GM23338 (cell line): ENCODE measurements around the gene GJA3. TPM values are rescaled to one million over a fixed set of nuclear protein-coding genes. Genes with fewer than 3 reads are reported as not detected.

Experiments used
- ATAC-seq: fragments of 200-7000 bp; cut with Tn5 transposase; 3 replicates; pipeline ENCODE4 v1.9.1; 2020
- DNase-seq: peaks from one replicate; pipeline ENCODE4 v3.0.0-alpha.2; 2015; ENCODE audit warnings: low spot score
- H2AFZ ChIP-seq: fragments of 200-600 bp; sonication (generic); 2 replicates; pipeline ENCODE4 v1.8.0; 2016; ENCODE audit warnings: antibody characterized with exemption, mild to moderate bottlenecking, moderate library complexity
- H3F3A ChIP-seq: fragments of 200-600 bp; sonication (generic); replicated peaks from 2 replicates; pipeline ENCODE4 v1.8.0; 2017; ENCODE audit warnings: antibody characterized with exemption, mixed run types, low read depth
- H3K27ac ChIP-seq: fragments of 200-600 bp; sonication (generic); 2 replicates; pipeline ENCODE4 v1.6.1; 2016; ENCODE audit warnings: low read depth
- H3K27me3 ChIP-seq: fragments of 200-600 bp; sonication (generic); 2 replicates; pipeline ENCODE4 v1.8.0; 2016; ENCODE audit warnings: mild to moderate bottlenecking, mixed run types, moderate library complexity; ENCODE audit not compliant: insufficient read depth
- H3K36me3 ChIP-seq: fragments of 200-600 bp; sonication (generic); 2 replicates; pipeline ENCODE4 v1.8.0; 2016; ENCODE audit warnings: mild to moderate bottlenecking; ENCODE audit not compliant: insufficient read depth
- H3K4me1 ChIP-seq: fragments of 200-600 bp; sonication (generic); 2 replicates; pipeline ENCODE4 v1.8.0; 2016; ENCODE audit warnings: mild to moderate bottlenecking, moderate library complexity; ENCODE audit not compliant: insufficient read depth
- H3K4me2 ChIP-seq: fragments of 200-600 bp; sonication (generic); 2 replicates; pipeline ENCODE4 v1.7.1; 2017; ENCODE audit warnings: mixed run types
- H3K4me3 ChIP-seq: fragments of 200-600 bp; sonication (generic); 2 replicates; pipeline ENCODE4 v1.6.1; 2016; ENCODE audit warnings: mixed run types
- H3K79me2 ChIP-seq: fragments of 200-600 bp; sonication (generic); replicated peaks from 2 replicates; pipeline ENCODE4 v1.8.0; 2017; ENCODE audit warnings: mild to moderate bottlenecking; ENCODE audit not compliant: insufficient read depth
- H3K9me2 ChIP-seq: fragments of 200-600 bp; sonication (generic); 2 replicates; pipeline ENCODE4 v1.8.0; 2017; ENCODE audit not compliant: insufficient read depth
- H4K20me1 ChIP-seq: fragments of 200-600 bp; sonication (generic); replicated peaks from 2 replicates; pipeline ENCODE4 v1.8.0; 2017; ENCODE audit warnings: mild to moderate bottlenecking; ENCODE audit not compliant: insufficient read depth
- H3K27ac Mint-ChIP-seq: 2 replicates; pipeline ENCODE4 v1.8.0; 2020; ENCODE audit warnings: inconsistent platforms, mild to moderate bottlenecking, moderate library complexity, mixed read lengths
- H3K27me3 Mint-ChIP-seq: 3 replicates; pipeline ENCODE4 v1.8.0; 2022; ENCODE audit warnings: low read depth, mild to moderate bottlenecking, moderate library complexity, mixed read lengths, inconsistent platforms; ENCODE audit not compliant: insufficient read depth, poor library complexity
- H3K36me3 Mint-ChIP-seq: 3 replicates; pipeline ENCODE4 v1.8.0; 2021; ENCODE audit warnings: low read depth, mild to moderate bottlenecking, inconsistent platforms, moderate library complexity, mixed read lengths
- H3K4me1 Mint-ChIP-seq: 3 replicates; pipeline ENCODE4 v1.8.0; 2020; ENCODE audit warnings: mild to moderate bottlenecking, inconsistent platforms, mixed read lengths
- H3K4me3 Mint-ChIP-seq: 3 replicates; pipeline ENCODE4 v1.8.0; 2021; ENCODE audit warnings: moderate library complexity, mild to moderate bottlenecking, inconsistent platforms, mixed read lengths
- H3K9me3 Mint-ChIP-seq: 3 replicates; pipeline ENCODE4 v1.8.0; 2020; ENCODE audit warnings: moderate library complexity, mild to moderate bottlenecking, inconsistent platforms, mixed read lengths
- CREB1 ChIP-seq: fragments of 250-450 bp; sonication (Bioruptor Pico); IDR thresholded peaks from 2 replicates; pipeline ENCODE4 v1.5.0; 2020; ENCODE audit warnings: low read depth, mild to moderate bottlenecking, moderate library complexity
- CTCF ChIP-seq, 2 experiments: fragments of 200-600 bp in 1 of 2; sonication (generic) in 1 of 2; conservative IDR thresholded peaks; 2 replicates each; pipeline versions ENCODE4 v1.5.1 to v1.6.1; 2016 to 2017; ENCODE audit warnings: antibody characterized with exemption in 2 of 2, low read depth in 2 of 2, mild to moderate bottlenecking in 2 of 2, moderate library complexity in 1 of 2
- EZH2 ChIP-seq: fragments of 200-600 bp; sonication (generic); IDR thresholded peaks from one replicate; pipeline ENCODE4 v1.8.0; 2017; ENCODE audit warnings: antibody characterized with exemption, mild to moderate bottlenecking, low read depth; ENCODE audit not compliant: unreplicated experiment
- EZH2phosphoT487 ChIP-seq: fragments of 200-600 bp; sonication (generic); IDR thresholded peaks from one replicate; pipeline ENCODE4 v1.8.1; 2018; ENCODE audit warnings: antibody characterized with exemption; ENCODE audit not compliant: unreplicated experiment
- JUNB ChIP-seq: IDR thresholded peaks from one replicate; pipeline ENCODE4 v1.6.1; 2016; ENCODE audit warnings: antibody characterized with exemption; ENCODE audit not compliant: unreplicated experiment
- NANOG ChIP-seq: IDR thresholded peaks from 2 replicates; pipeline ENCODE4 v1.6.1; 2016; ENCODE audit warnings: antibody characterized with exemption, borderline replicate concordance
- POLR2AphosphoS5 ChIP-seq: IDR thresholded peaks from 2 replicates; pipeline ENCODE4 v1.6.1; 2016; ENCODE audit warnings: antibody characterized with exemption, low read depth
- STAT1 ChIP-seq: IDR thresholded peaks from one replicate; pipeline ENCODE4 v1.6.1; 2016; ENCODE audit warnings: antibody characterized with exemption; ENCODE audit not compliant: unreplicated experiment
- ZNF114 ChIP-seq: fragments of 250-450 bp; sonication (Bioruptor Pico); IDR thresholded peaks from 2 replicates; pipeline ENCODE4 v1.5.0; 2020; ENCODE audit warnings: mild to moderate bottlenecking, moderate library complexity
- ZNF331 ChIP-seq: fragments of 250-450 bp; sonication (Bioruptor Pico); IDR thresholded peaks from 2 replicates; pipeline ENCODE4 v1.5.0; 2020; ENCODE audit warnings: low read depth, mild to moderate bottlenecking, moderate library complexity
- polyA plus RNA-seq: library from polyadenylated mRNA; unstranded; fragments of >200 nt; fragmentation: Nextera tagmentation; extraction: Ambion mirVana; gene quantifications from 2 replicates; pipeline ENCODE4 v1.2.1, GENCODE V29; 2016
- total RNA-seq: library from RNA; depleted of rRNA; stranded (reverse); fragments of >200 nt; shearing (Covaris generic); gene quantifications from 2 replicates; pipeline ENCODE4 v1.2.3, GENCODE V29; 2014
- TF ChIP-seq, protein P1 (sequence below): fragments of 250-450 bp; sonication (Bioruptor Pico); IDR thresholded peaks from 2 replicates; pipeline ENCODE4 v1.5.0; 2020; ENCODE audit warnings: mild to moderate bottlenecking, moderate library complexity
- TF ChIP-seq, protein P2 (sequence below): IDR thresholded peaks from 2 replicates; pipeline ENCODE4 v1.6.1; 2016; ENCODE audit warnings: antibody characterized with exemption
- TF ChIP-seq, protein P3 (sequence below): IDR thresholded peaks from one replicate; pipeline ENCODE4 v1.6.1; 2018; ENCODE audit warnings: antibody characterized with exemption; ENCODE audit not compliant: unreplicated experiment

Gene GJA3
- total and polyA plus RNA-seq, 2 experiments from 2014 or later = 0.17 to 0.23 TPM

GRCh38 chr13:20124303-20124702 is 36.5 kb downstream of the GJA3 start:
- no peaks in the 10 kb centered on the region for H4K20me1 ChIP-seq
- peaks cover 22% of the 10 kb centered on the region for H3K27me3 ChIP-seq
- peaks cover 19% of the 10 kb centered on the region for H3K4me1 Mint-ChIP-seq
- H3K27ac ChIP-seq = no peak overlapping the region
- no peaks in the 10 kb centered on the region for H3K36me3 ChIP-seq
- H2AFZ ChIP-seq = no peak overlapping the region
- no peaks in the 10 kb centered on the region for H3K9me2 ChIP-seq
- H3K9me3 Mint-ChIP-seq = no peaks in the 10 kb centered on the region
- no peaks in the 10 kb centered on the region for H3K36me3 Mint-ChIP-seq
- ATAC-seq = no peak
- H3K4me1 ChIP-seq = peaks cover 16% of the 10 kb centered on the region
- H3K79me2 ChIP-seq = no peaks in the 10 kb centered on the region
- peaks cover 18% of the 10 kb centered on the region for H3K27me3 Mint-ChIP-seq
- no peak overlapping the region for H3K4me3 Mint-ChIP-seq
- H3K27ac Mint-ChIP-seq = no peak overlapping the region
- DNase-seq = no peak
- TF ChIP-seq, protein P1, sequence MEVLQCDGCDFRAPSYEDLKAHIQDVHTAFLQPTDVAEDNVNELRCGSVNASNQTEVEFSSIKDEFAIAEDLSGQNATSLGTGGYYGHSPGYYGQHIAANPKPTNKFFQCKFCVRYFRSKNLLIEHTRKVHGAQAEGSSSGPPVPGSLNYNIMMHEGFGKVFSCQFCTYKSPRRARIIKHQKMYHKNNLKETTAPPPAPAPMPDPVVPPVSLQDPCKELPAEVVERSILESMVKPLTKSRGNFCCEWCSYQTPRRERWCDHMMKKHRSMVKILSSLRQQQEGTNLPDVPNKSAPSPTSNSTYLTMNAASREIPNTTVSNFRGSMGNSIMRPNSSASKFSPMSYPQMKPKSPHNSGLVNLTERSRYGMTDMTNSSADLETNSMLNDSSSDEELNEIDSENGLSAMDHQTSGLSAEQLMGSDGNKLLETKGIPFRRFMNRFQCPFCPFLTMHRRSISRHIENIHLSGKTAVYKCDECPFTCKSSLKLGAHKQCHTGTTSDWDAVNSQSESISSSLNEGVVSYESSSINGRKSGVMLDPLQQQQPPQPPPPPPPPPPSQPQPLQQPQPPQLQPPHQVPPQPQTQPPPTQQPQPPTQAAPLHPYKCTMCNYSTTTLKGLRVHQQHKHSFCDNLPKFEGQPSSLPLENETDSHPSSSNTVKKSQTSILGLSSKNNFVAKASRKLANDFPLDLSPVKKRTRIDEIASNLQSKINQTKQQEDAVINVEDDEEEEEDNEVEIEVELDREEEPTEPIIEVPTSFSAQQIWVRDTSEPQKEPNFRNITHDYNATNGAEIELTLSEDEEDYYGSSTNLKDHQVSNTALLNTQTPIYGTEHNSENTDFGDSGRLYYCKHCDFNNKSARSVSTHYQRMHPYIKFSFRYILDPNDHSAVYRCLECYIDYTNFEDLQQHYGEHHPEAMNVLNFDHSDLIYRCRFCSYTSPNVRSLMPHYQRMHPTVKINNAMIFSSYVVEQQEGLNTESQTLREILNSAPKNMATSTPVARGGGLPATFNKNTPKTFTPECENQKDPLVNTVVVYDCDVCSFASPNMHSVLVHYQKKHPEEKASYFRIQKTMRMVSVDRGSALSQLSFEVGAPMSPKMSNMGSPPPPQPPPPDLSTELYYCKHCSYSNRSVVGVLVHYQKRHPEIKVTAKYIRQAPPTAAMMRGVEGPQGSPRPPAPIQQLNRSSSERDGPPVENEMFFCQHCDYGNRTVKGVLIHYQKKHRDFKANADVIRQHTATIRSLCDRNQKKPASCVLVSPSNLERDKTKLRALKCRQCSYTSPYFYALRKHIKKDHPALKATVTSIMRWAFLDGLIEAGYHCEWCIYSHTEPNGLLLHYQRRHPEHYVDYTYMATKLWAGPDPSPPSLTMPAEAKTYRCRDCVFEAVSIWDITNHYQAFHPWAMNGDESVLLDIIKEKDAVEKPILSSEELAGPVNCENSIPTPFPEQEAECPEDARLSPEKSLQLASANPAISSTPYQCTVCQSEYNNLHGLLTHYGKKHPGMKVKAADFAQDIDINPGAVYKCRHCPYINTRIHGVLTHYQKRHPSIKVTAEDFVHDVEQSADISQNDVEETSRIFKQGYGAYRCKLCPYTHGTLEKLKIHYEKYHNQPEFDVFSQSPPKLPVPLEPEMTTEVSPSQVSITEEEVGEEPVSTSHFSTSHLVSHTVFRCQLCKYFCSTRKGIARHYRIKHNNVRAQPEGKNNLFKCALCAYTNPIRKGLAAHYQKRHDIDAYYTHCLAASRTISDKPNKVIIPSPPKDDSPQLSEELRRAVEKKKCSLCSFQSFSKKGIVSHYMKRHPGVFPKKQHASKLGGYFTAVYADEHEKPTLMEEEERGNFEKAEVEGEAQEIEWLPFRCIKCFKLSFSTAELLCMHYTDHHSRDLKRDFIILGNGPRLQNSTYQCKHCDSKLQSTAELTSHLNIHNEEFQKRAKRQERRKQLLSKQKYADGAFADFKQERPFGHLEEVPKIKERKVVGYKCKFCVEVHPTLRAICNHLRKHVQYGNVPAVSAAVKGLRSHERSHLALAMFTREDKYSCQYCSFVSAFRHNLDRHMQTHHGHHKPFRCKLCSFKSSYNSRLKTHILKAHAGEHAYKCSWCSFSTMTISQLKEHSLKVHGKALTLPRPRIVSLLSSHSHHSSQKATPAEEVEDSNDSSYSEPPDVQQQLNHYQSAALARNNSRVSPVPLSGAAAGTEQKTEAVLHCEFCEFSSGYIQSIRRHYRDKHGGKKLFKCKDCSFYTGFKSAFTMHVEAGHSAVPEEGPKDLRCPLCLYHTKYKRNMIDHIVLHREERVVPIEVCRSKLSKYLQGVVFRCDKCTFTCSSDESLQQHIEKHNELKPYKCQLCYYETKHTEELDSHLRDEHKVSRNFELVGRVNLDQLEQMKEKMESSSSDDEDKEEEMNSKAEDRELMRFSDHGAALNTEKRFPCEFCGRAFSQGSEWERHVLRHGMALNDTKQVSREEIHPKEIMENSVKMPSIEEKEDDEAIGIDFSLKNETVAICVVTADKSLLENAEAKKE (CRISPR knock-in tag) = no peak
- TF ChIP-seq STAT1 = no peak
- no peak for TF ChIP-seq NANOG
- TF ChIP-seq ZNF114 = no peak
- TF ChIP-seq POLR2AphosphoS5 = no peak
- TF ChIP-seq CTCF (conservative IDR thresholded peaks at IDR 0.05; ENCODE audit: low read depth in 2 of 2) = no peak
- TF ChIP-seq EZH2phosphoT487 = no peak
- TF ChIP-seq CREB1 (CRISPR knock-in tag) = no peak
- TF ChIP-seq, protein P2, sequence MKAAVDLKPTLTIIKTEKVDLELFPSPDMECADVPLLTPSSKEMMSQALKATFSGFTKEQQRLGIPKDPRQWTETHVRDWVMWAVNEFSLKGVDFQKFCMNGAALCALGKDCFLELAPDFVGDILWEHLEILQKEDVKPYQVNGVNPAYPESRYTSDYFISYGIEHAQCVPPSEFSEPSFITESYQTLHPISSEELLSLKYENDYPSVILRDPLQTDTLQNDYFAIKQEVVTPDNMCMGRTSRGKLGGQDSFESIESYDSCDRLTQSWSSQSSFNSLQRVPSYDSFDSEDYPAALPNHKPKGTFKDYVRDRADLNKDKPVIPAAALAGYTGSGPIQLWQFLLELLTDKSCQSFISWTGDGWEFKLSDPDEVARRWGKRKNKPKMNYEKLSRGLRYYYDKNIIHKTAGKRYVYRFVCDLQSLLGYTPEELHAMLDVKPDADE = no peak
- TF ChIP-seq JUNB = no peak
- no peak for TF ChIP-seq EZH2
- TF ChIP-seq, protein P3, sequence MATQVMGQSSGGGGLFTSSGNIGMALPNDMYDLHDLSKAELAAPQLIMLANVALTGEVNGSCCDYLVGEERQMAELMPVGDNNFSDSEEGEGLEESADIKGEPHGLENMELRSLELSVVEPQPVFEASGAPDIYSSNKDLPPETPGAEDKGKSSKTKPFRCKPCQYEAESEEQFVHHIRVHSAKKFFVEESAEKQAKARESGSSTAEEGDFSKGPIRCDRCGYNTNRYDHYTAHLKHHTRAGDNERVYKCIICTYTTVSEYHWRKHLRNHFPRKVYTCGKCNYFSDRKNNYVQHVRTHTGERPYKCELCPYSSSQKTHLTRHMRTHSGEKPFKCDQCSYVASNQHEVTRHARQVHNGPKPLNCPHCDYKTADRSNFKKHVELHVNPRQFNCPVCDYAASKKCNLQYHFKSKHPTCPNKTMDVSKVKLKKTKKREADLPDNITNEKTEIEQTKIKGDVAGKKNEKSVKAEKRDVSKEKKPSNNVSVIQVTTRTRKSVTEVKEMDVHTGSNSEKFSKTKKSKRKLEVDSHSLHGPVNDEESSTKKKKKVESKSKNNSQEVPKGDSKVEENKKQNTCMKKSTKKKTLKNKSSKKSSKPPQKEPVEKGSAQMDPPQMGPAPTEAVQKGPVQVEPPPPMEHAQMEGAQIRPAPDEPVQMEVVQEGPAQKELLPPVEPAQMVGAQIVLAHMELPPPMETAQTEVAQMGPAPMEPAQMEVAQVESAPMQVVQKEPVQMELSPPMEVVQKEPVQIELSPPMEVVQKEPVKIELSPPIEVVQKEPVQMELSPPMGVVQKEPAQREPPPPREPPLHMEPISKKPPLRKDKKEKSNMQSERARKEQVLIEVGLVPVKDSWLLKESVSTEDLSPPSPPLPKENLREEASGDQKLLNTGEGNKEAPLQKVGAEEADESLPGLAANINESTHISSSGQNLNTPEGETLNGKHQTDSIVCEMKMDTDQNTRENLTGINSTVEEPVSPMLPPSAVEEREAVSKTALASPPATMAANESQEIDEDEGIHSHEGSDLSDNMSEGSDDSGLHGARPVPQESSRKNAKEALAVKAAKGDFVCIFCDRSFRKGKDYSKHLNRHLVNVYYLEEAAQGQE = no peak
- TF ChIP-seq ZNF331 (CRISPR knock-in tag) = no peak
- no peak overlapping the region for H3K4me3 ChIP-seq
- no peak overlapping the region for H3K4me2 ChIP-seq
- peaks cover 10% of the 10 kb centered on the region for H3F3A ChIP-seq
